HEK293T (cell line): ENCODE data around the gene C1orf167.

Source experiments
- FOXK2 ChIP-seq: fragments of 450-650 bp; IDR thresholded peaks from 2 replicates; pipeline ENCODE4 v1.6.1; 2016; ENCODE audit warnings: mild to moderate bottlenecking
- FOXM1 ChIP-seq: fragments of 450-650 bp; IDR thresholded peaks from 2 replicates; pipeline ENCODE4 v1.6.1; 2017; ENCODE audit warnings: mild to moderate bottlenecking, borderline replicate concordance
- HDGF ChIP-seq: fragments of 450-650 bp; IDR thresholded peaks from 2 replicates; pipeline ENCODE4 v1.6.1; 2017; ENCODE audit warnings: antibody characterized with exemption, borderline replicate concordance
- L3MBTL2 ChIP-seq: fragments of 450-650 bp; conservative IDR thresholded peaks from 2 replicates; pipeline ENCODE4 v1.6.1; 2016; ENCODE audit warnings: mild to moderate bottlenecking
- SP1 ChIP-seq: fragments of 450-650 bp; IDR thresholded peaks from 2 replicates; pipeline ENCODE4 v1.6.1; 2017
- TARDBP ChIP-seq: fragments of 450-650 bp; IDR thresholded peaks from 2 replicates; pipeline ENCODE4 v1.6.1; 2016
- ZNF384 ChIP-seq: fragments of 450-650 bp; IDR thresholded peaks from 2 replicates; pipeline ENCODE4 v1.6.1; 2016
- TF ChIP-seq, protein P1 (sequence below): fragments of 450-650 bp; IDR thresholded peaks from 2 replicates; pipeline ENCODE4 v1.6.1; 2016

DNA sequence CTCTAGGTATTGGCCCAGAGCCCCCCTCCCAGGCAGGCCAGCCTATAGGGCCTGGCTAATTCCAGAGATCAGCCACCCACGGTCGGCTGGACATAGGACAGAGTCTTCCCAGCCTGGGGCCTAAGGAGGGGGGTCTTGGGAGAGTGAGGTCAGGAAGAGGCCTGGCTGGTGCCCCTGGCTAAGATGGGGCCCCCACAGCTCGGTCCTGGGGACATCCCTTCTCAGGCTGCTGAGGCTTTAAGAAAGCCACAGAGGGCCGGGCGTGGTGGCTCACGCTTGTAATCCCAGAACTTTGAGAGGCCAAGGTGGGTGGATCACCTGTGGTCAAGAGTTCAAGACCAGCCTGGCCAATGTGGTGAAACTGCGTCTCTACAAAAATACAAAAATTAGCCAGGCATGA, 2.5 kb downstream of the C1orf167 start:
- TF ChIP-seq FOXM1 (no peak), HDGF (no peak), TARDBP (no peak), FOXK2 (no peak), L3MBTL2 (no peak), SP1 (no peak), ZNF384 (no peak)
- TF ChIP-seq, protein P1, sequence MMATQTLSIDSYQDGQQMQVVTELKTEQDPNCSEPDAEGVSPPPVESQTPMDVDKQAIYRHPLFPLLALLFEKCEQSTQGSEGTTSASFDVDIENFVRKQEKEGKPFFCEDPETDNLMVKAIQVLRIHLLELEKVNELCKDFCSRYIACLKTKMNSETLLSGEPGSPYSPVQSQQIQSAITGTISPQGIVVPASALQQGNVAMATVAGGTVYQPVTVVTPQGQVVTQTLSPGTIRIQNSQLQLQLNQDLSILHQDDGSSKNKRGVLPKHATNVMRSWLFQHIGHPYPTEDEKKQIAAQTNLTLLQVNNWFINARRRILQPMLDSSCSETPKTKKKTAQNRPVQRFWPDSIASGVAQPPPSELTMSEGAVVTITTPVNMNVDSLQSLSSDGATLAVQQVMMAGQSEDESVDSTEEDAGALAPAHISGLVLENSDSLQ = no peak
